GM23248 (cell line): ENCODE data around the gene PAIP2B. TPM values are rescaled to one million over a fixed set of nuclear protein-coding genes. Genes with fewer than 3 reads are reported as not detected.

Experiments
- DNase-seq: peaks from one replicate; pipeline ENCODE4 v3.0.0-alpha.2; 2015
- H2AFZ ChIP-seq: fragments of 200-600 bp; sonication (generic); 2 replicates; pipeline ENCODE4 v1.6.1; 2016; ENCODE audit warnings: antibody characterized with exemption
- H3F3A ChIP-seq: fragments of 200-600 bp; sonication (generic); 2 replicates; pipeline ENCODE4 v1.6.1; 2016; ENCODE audit warnings: mild to moderate bottlenecking, antibody characterized with exemption, mixed run types; ENCODE audit not compliant: insufficient read depth
- H3K27ac ChIP-seq: fragments of 200-600 bp; sonication (generic); 2 replicates; pipeline ENCODE4 v1.5.1; 2016; ENCODE audit warnings: mild to moderate bottlenecking
- H3K27me3 ChIP-seq: fragments of 200-600 bp; sonication (generic); replicated peaks from 2 replicates; pipeline ENCODE4 v1.6.1; 2016; ENCODE audit warnings: mild to moderate bottlenecking; ENCODE audit not compliant: insufficient read depth
- H3K36me3 ChIP-seq: fragments of 200-600 bp; sonication (generic); 2 replicates; pipeline ENCODE4 v1.6.1; 2016; ENCODE audit warnings: low read depth, mild to moderate bottlenecking
- H3K4me1 ChIP-seq: fragments of 200-600 bp; sonication (generic); 2 replicates; pipeline ENCODE4 v1.6.1; 2016; ENCODE audit warnings: mild to moderate bottlenecking; ENCODE audit not compliant: insufficient read depth
- H3K4me2 ChIP-seq: fragments of 200-600 bp; sonication (generic); one replicate; pipeline ENCODE4 v1.6.1; 2016; ENCODE audit warnings: mild to moderate bottlenecking; ENCODE audit not compliant: unreplicated experiment
- H3K4me3 ChIP-seq: fragments of 200-600 bp; sonication (generic); 2 replicates; pipeline ENCODE4 v1.5.1; 2016; ENCODE audit warnings: mild to moderate bottlenecking
- H3K79me2 ChIP-seq: fragments of 200-600 bp; sonication (generic); 2 replicates; pipeline ENCODE4 v1.6.1; 2016; ENCODE audit warnings: mild to moderate bottlenecking; ENCODE audit not compliant: insufficient read depth
- H3K9ac ChIP-seq: fragments of 200-600 bp; sonication (generic); 2 replicates; pipeline ENCODE4 v1.6.1; 2016; ENCODE audit warnings: mild to moderate bottlenecking
- H3K9me2 ChIP-seq: fragments of 200-600 bp; sonication (generic); 2 replicates; pipeline ENCODE4 v1.6.1; 2016; ENCODE audit warnings: mixed run types, mild to moderate bottlenecking, moderate library complexity; ENCODE audit not compliant: insufficient read depth
- H3K9me3 ChIP-seq: fragments of 200-600 bp; sonication (generic); one replicate; pipeline ENCODE4 v1.6.1; 2017; ENCODE audit warnings: low read depth
- H4K20me1 ChIP-seq: fragments of 200-600 bp; sonication (generic); 2 replicates; pipeline ENCODE4 v1.6.0; 2016; ENCODE audit not compliant: insufficient read depth
- EZH2 ChIP-seq: fragments of 200-600 bp; sonication (generic); IDR thresholded peaks from 2 replicates; pipeline ENCODE4 v1.6.1; 2018; ENCODE audit warnings: antibody characterized with exemption, mild to moderate bottlenecking; ENCODE audit not compliant: insufficient read depth, poor library complexity, severe bottlenecking
- EZH2phosphoT487 ChIP-seq: fragments of 200-600 bp; sonication (generic); IDR thresholded peaks from 2 replicates; pipeline ENCODE4 v1.6.1; 2018; ENCODE audit warnings: antibody characterized with exemption, moderate library complexity, mild to moderate bottlenecking, low read depth; ENCODE audit not compliant: insufficient read depth
- WGBS, 2 experiments: methylation state at CpG; one replicate each; pipeline ENCODE4 v1.1.6; 2015 to 2017; ENCODE audit warnings: low lambda C conversion rate in 2 of 2, low coverage in 1 of 2; ENCODE audit errors: missing lambda C conversion rate in 2 of 2; 5-methylcytosine and 5-hydroxymethylcytosine counted together
- in situ Hi-C: fragments of 300-500 bp; cut with MboI; formaldehyde crosslinking; loops from 2 replicates; pipeline ENCODE4 v1.15.0; 2020
- polyA plus RNA-seq: library from polyadenylated mRNA; unstranded; fragments of >200 nt; fragmentation: Nextera tagmentation; extraction: Ambion mirVana; gene quantifications from 2 replicates; pipeline ENCODE4 v1.2.1, GENCODE V29; 2016
- total RNA-seq: library from RNA; depleted of rRNA; stranded (reverse); fragments of >200 nt; shearing (Covaris generic); gene quantifications from 2 replicates; pipeline ENCODE4 v1.2.3, GENCODE V29; 2014

Gene PAIP2B
- total and polyA plus RNA-seq, 2 experiments from 2014 or later: under 0.01 to 0.10 TPM

GRCh38 chr2:71220743-71221142, 6.2 kb downstream of the PAIP2B start:
- Histone ChIP-seq H3K9ac (no peak overlapping the region), H2AFZ (no peak overlapping the region), H3K4me3 (no peak overlapping the region), H3K27ac (no peak overlapping the region), H3K27me3 (peaks cover 9% of the 10 kb centered on the region; the same call in 1 of the 2 replicates), H3K9me3 (no peaks in the 10 kb centered on the region), H3K9me2 (no peaks in the 10 kb centered on the region), H3F3A (no peaks in the 10 kb centered on the region), H4K20me1 (no peaks in the 10 kb centered on the region), H3K79me2 (no peaks in the 10 kb centered on the region), H3K4me2 (no peak overlapping the region), H3K4me1 (no peaks in the 10 kb centered on the region), H3K36me3 (no peaks in the 10 kb centered on the region)
- peak; percentile 2 for DNase-seq
- in situ Hi-C loops: no loop called here
- WGBS, 2 experiments: 43 to 66% methylated on average over 2 of the region's 2 CpGs
- no peak for TF ChIP-seq EZH2
- no peak for TF ChIP-seq EZH2phosphoT487

- Histone ChIP-seq H3K9ac (no peak overlapping the region), H3K9me2 (no peaks in the 10 kb centered on the region), H3K4me1 (no peaks in the 10 kb centered on the region), H3K27me3 (peaks cover 8% of the 10 kb centered on the region), H3K27ac (no peak overlapping the region), H3K36me3 (no peaks in the 10 kb centered on the region), H3K9me3 (no peaks in the 10 kb centered on the region), H2AFZ (no peak overlapping the region), H3K79me2 (no peaks in the 10 kb centered on the region), H3F3A (no peaks in the 10 kb centered on the region), H4K20me1 (no peaks in the 10 kb centered on the region), H3K4me3 (no peak overlapping the region), H3K4me2 (no peak overlapping the region)
- in situ Hi-C loops: no loop called here
- no peak for DNase-seq
- WGBS, 2 experiments: 65 to 82% methylated on average over 1 of the region's 1 CpG
- TF ChIP-seq EZH2 (no peak), EZH2phosphoT487 (no peak)
Measured at GRCh38 chr2:71216501-71216900, 10.4 kb downstream of the PAIP2B start.

- Histone ChIP-seq H3K4me1 (no peaks in the 10 kb centered on the region), H3K36me3 (no peaks in the 10 kb centered on the region), H3K9ac (no peak overlapping the region), H3K27ac (no peak overlapping the region), H4K20me1 (no peaks in the 10 kb centered on the region), H3K4me3 (no peak overlapping the region), H3F3A (no peaks in the 10 kb centered on the region), H2AFZ (no peak overlapping the region), H3K9me3 (no peaks in the 10 kb centered on the region), H3K4me2 (no peak overlapping the region), H3K9me2 (no peaks in the 10 kb centered on the region), H3K79me2 (no peaks in the 10 kb centered on the region), H3K27me3 (peaks cover 10% of the 10 kb centered on the region)
- TF ChIP-seq EZH2 (no peak), EZH2phosphoT487 (no peak)
- WGBS, 2 experiments: 39 to 48% methylated on average over 3 of the region's 3 CpGs
- in situ Hi-C loops: no loop called here
- DNase-seq: no peak
Measured at GRCh38 chr2:71215447-71215846, 11.5 kb downstream of the PAIP2B start.

GRCh38 chr2:71212336-71212735, 14.6 kb downstream of the PAIP2B start:
- WGBS, 2 experiments: 50 to 56% methylated on average over 2 of the region's 2 CpGs
- Histone ChIP-seq H3K27me3 (peaks cover 19% of the 10 kb centered on the region; the same call in 1 of the 2 replicates), H3K9me2 (no peaks in the 10 kb centered on the region), H3K79me2 (no peaks in the 10 kb centered on the region), H3K27ac (no peak overlapping the region), H3F3A (no peaks in the 10 kb centered on the region), H4K20me1 (no peaks in the 10 kb centered on the region), H3K9me3 (no peaks in the 10 kb centered on the region), H3K4me3 (no peak overlapping the region), H3K4me2 (no peak overlapping the region), H2AFZ (no peak overlapping the region), H3K9ac (no peak overlapping the region), H3K36me3 (no peaks in the 10 kb centered on the region), H3K4me1 (no peaks in the 10 kb centered on the region)
- in situ Hi-C loops: no loop called here
- DNase-seq: no peak
- TF ChIP-seq EZH2phosphoT487 (no peak), EZH2 (no peak)

- no peaks in the 10 kb centered on the region for H3K9me2 ChIP-seq
- DNase-seq: no peak
- WGBS, 2 experiments: 81 to 86% methylated on average over 3 of the region's 3 CpGs
- H3K9ac ChIP-seq: no peak overlapping the region
- no peaks in the 10 kb centered on the region for H4K20me1 ChIP-seq
- H3K4me3 ChIP-seq: no peak overlapping the region
- H3K27ac ChIP-seq: no peak overlapping the region
- no peak overlapping the region for H2AFZ ChIP-seq
- no peaks in the 10 kb centered on the region for H3K4me1 ChIP-seq
- TF ChIP-seq EZH2 (no peak), EZH2phosphoT487 (no peak)
- H3K4me2 ChIP-seq: no peak overlapping the region
- H3K79me2 ChIP-seq: no peaks in the 10 kb centered on the region
- in situ Hi-C loops: no loop called here
- no peaks in the 10 kb centered on the region for H3F3A ChIP-seq
- H3K27me3 ChIP-seq: peaks cover 25% of the 10 kb centered on the region
- no peaks in the 10 kb centered on the region for H3K9me3 ChIP-seq
- H3K36me3 ChIP-seq: no peaks in the 10 kb centered on the region
Measured at GRCh38 chr2:71210292-71210691, 16.6 kb downstream of the PAIP2B start.
